CD4-positive, alpha-beta memory T cell (primary cell): ENCODE data around the gene RAVER2. TPM values are rescaled to one million over a fixed set of nuclear protein-coding genes. Genes with fewer than 3 reads are reported as not detected.

Source experiments
- CTCF ChIA-PET: fragments of 350-600 bp; sonication (Branson Sonifier 250); formaldehyde crosslinking; loops from one replicate; lab custom pipeline; 2021; ENCODE audit warnings: inconsistent platforms; ENCODE audit not compliant: partially characterized antibody; lab: Charles Lee
- POLR2A ChIA-PET: fragments of 350-600 bp; sonication (Branson Sonifier 250); formaldehyde crosslinking; loops from one replicate; lab custom pipeline; 2021; ENCODE audit not compliant: partially characterized antibody; lab: Charles Lee
- DNase-seq, 5 donors: peaks; one replicate each; pipeline versions ENCODE4 v3.0.0 to v3.0.0-alpha.2; 2020 to 2022; ENCODE audit warnings: mixed read lengths in 1 of 5
- H3K27ac ChIP-seq: one replicate; pipeline ENCODE4 v1.7.0; 2013; ENCODE audit warnings: low read depth, low read length
- H3K27me3 ChIP-seq: 2 replicates; pipeline ENCODE4 v1.7.0; 2013; ENCODE audit warnings: mild to moderate bottlenecking, low read length, moderate library complexity; ENCODE audit not compliant: insufficient read depth
- H3K36me3 ChIP-seq: 2 replicates; pipeline ENCODE4 v1.7.0; 2013; ENCODE audit warnings: mild to moderate bottlenecking, low read length, moderate library complexity; ENCODE audit not compliant: insufficient read depth
- H3K4me1 ChIP-seq: 2 replicates; pipeline ENCODE4 v1.7.0; 2013; ENCODE audit warnings: mild to moderate bottlenecking, low read length, moderate library complexity; ENCODE audit not compliant: insufficient read depth
- H3K4me3 ChIP-seq, 2 donors: one replicate each; pipeline ENCODE4 v1.7.0; 2013; ENCODE audit warnings: low read length in 2 of 2, mild to moderate bottlenecking in 1 of 2
- H3K9me3 ChIP-seq, 2 donors: one replicate each; pipeline ENCODE4 v1.7.0; 2013; ENCODE audit warnings: low read length in 2 of 2, control low read depth in 1 of 2; ENCODE audit not compliant: control insufficient read depth in 1 of 2
- H3K27ac Mint-ChIP-seq, 7 donors: one replicate each; pipeline ENCODE4 v1.8.0; 2020 to 2021; ENCODE audit warnings: mixed read lengths in 7 of 7, mild to moderate bottlenecking in 6 of 7, inconsistent platforms in 3 of 7, moderate library complexity in 3 of 7
- H3K27me3 Mint-ChIP-seq, 2 donors: one replicate each; pipeline ENCODE4 v1.8.0; 2020 to 2021; ENCODE audit warnings: mixed read lengths in 2 of 2
- H3K36me3 Mint-ChIP-seq, 2 donors: one replicate each; pipeline ENCODE4 v1.8.0; 2020 to 2021; ENCODE audit warnings: mixed read lengths in 2 of 2, inconsistent platforms in 1 of 2, mild to moderate bottlenecking in 1 of 2
- H3K4me1 Mint-ChIP-seq, 4 donors: one replicate each; pipeline ENCODE4 v1.8.0; 2020 to 2021; ENCODE audit warnings: mixed read lengths in 4 of 4, mild to moderate bottlenecking in 1 of 4
- H3K4me3 Mint-ChIP-seq, 8 donors: one replicate each; pipeline ENCODE4 v1.8.0; 2020 to 2021; ENCODE audit warnings: mixed read lengths in 8 of 8, mild to moderate bottlenecking in 7 of 8, moderate library complexity in 6 of 8, inconsistent platforms in 3 of 8
- H3K9me3 Mint-ChIP-seq, 8 donors: one replicate each; pipeline ENCODE4 v1.8.0; 2020 to 2021; ENCODE audit warnings: mixed read lengths in 8 of 8, mild to moderate bottlenecking in 5 of 8, inconsistent platforms in 3 of 8, moderate library complexity in 1 of 8
- intact Hi-C: fragments of 100-400 bp; cut with micrococcal nuclease; formaldehyde crosslinking; loops from one replicate; pipeline ENCODE4 v1.15.1; 2023
- polyA plus RNA-seq, 2 donors: library from polyadenylated mRNA; unstranded; fragments of 300-500 nt; fragmentation: Illumina TruSeq; gene quantifications; one replicate each; pipeline ENCODE4 v1.2.3, GENCODE V29; 2021
- total RNA-seq, 2 experiments: library from RNA; stranded (reverse); gene quantifications; one replicate each; pipeline ENCODE4 v1.2.3, GENCODE V29; 2021

The RAVER2 gene
- total and polyA plus RNA-seq, 4 experiments from 2014 or later: 1.7 to 2.1 (median 1.8) TPM

DNA sequence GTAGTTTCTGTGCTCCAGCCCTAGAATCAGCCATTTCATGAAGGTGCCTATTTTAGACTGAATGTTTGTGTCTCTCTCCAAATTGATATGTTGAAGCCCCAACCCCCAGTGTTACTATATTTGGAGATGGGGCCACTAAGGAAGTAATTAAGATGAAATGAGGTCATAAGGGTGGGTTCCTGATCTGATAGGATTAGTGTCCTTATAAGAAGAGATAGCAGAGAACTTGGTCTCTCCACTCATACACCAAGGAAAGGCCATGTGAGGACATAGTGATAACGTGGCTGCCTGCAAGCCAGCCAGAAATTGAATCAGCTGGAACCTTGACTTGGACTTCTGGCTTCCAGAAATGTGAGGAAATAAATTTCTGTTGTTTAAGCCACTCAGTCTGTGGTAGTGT lies 12.3 kb downstream of the RAVER2 start:
- Mint-ChIP-seq H3K4me1 (peaks cover 0 to 4% (median under 1%) of the 10 kb centered on the region in 4 donors), H3K36me3 (no peaks in the 10 kb centered on the region), H3K4me3 (no peak overlapping the region), H3K27me3 (peaks cover 0 to 2% of the 10 kb centered on the region in 2 donors), H3K27ac (no peak overlapping the region), H3K9me3 (peaks cover 0 to 7% (median 4%) of the 10 kb centered on the region in 8 donors)
- ChIA-PET CTCF (interaction anchor here (1.5 kb wide), 1 partner anchor 9 kb away, joined by 3 read pairs; no protein-coding TSS in a partner anchor), POLR2A (no interaction called here)
- intact Hi-C loops: no loop called here
- Histone ChIP-seq H3K4me1 (no peaks in the 10 kb centered on the region), H3K9me3 (no peaks in the 10 kb centered on the region), H3K27ac (no peak overlapping the region), H3K4me3 (no peak overlapping the region), H3K36me3 (no peaks in the 10 kb centered on the region), H3K27me3 (no peaks in the 10 kb centered on the region)
- DNase-seq: no peak

GRCh38 chr1:64758233-64758632 lies 13.4 kb downstream of the RAVER2 start:
- ChIA-PET CTCF (no interaction called here), POLR2A (no interaction called here)
- Mint-ChIP-seq H3K36me3 (no peaks in the 10 kb centered on the region), H3K27me3 (peaks cover 0 to 2% of the 10 kb centered on the region in 2 donors), H3K9me3 (peaks cover 0 to 7% (median 4%) of the 10 kb centered on the region in 8 donors), H3K4me3 (no peak overlapping the region), H3K27ac (no peak overlapping the region), H3K4me1 (peaks cover 0 to 4% (median under 1%) of the 10 kb centered on the region in 4 donors)
- Histone ChIP-seq H3K36me3 (no peaks in the 10 kb centered on the region), H3K27me3 (no peaks in the 10 kb centered on the region), H3K27ac (no peak overlapping the region), H3K4me3 (no peak overlapping the region), H3K9me3 (no peaks in the 10 kb centered on the region), H3K4me1 (no peaks in the 10 kb centered on the region)
- intact Hi-C loops: no loop called here
- no peak for DNase-seq

- Histone ChIP-seq H3K36me3 (no peaks in the 10 kb centered on the region), H3K9me3 (no peaks in the 10 kb centered on the region), H3K27ac (no peak overlapping the region), H3K4me1 (no peaks in the 10 kb centered on the region), H3K27me3 (no peaks in the 10 kb centered on the region), H3K4me3 (no peak overlapping the region)
- H3K4me3 Mint-ChIP-seq: no peak overlapping the region
- H3K27ac Mint-ChIP-seq: no peak overlapping the region
- ChIA-PET POLR2A (no interaction called here), CTCF (no interaction called here)
- peaks cover 0 to 2% of the 10 kb centered on the region in 2 donors for H3K27me3 Mint-ChIP-seq
- no peak for DNase-seq
- no peaks in the 10 kb centered on the region for H3K36me3 Mint-ChIP-seq
- peaks cover 0 to 7% (median 4%) of the 10 kb centered on the region in 8 donors for H3K9me3 Mint-ChIP-seq
- intact Hi-C loops: no loop called here
- peaks cover 0 to 4% (median under 1%) of the 10 kb centered on the region in 4 donors for H3K4me1 Mint-ChIP-seq
These were observed 15.1 kb downstream of the RAVER2 start for GRCh38 chr1:64759968-64760367.

- H3K4me3 Mint-ChIP-seq: no peak overlapping the region
- no peaks in the 10 kb centered on the region for H3K27me3 ChIP-seq
- DNase-seq: no peak
- no peak overlapping the region for H3K27ac Mint-ChIP-seq
- H3K36me3 ChIP-seq: no peaks in the 10 kb centered on the region
- no peaks in the 10 kb centered on the region for H3K27me3 Mint-ChIP-seq
- intact Hi-C loops: no loop called here
- H3K9me3 ChIP-seq: no peaks in the 10 kb centered on the region
- peaks cover 8 to 9% (median 9%) of the 10 kb centered on the region in 4 donors for H3K4me1 Mint-ChIP-seq
- H3K4me1 ChIP-seq: peaks cover 7% of the 10 kb centered on the region
- no peaks in the 10 kb centered on the region for H3K9me3 Mint-ChIP-seq
- no peaks in the 10 kb centered on the region for H3K36me3 Mint-ChIP-seq
- CTCF ChIA-PET: no interaction called here
- POLR2A ChIA-PET: no interaction called here
- H3K27ac ChIP-seq: no peak overlapping the region
- H3K4me3 ChIP-seq: no peak overlapping the region
These were observed 20.1 kb downstream of the RAVER2 start for GRCh38 chr1:64765012-64765411.

GRCh38 chr1:64765826-64766225 lies 21.0 kb downstream of the RAVER2 start:
- Mint-ChIP-seq H3K9me3 (peaks cover 0 to 7% (median 3%) of the 10 kb centered on the region in 8 donors), H3K4me1 (peaks cover 12 to 17% (median 13%) of the 10 kb centered on the region in 4 donors), H3K27me3 (no peaks in the 10 kb centered on the region), H3K36me3 (peaks cover 0 to 3% of the 10 kb centered on the region in 2 donors), H3K27ac (no peak overlapping the region), H3K4me3 (no peak overlapping the region)
- Histone ChIP-seq H3K27me3 (no peaks in the 10 kb centered on the region), H3K9me3 (no peaks in the 10 kb centered on the region), H3K4me3 (no peak overlapping the region), H3K27ac (no peak overlapping the region), H3K36me3 (no peaks in the 10 kb centered on the region), H3K4me1 (peaks cover 11% of the 10 kb centered on the region)
- ChIA-PET CTCF (no interaction called here), POLR2A (no interaction called here)
- no peak for DNase-seq
- intact Hi-C loops: no loop called here

GRCh38 chr1:64766429-64766828 lies 21.6 kb downstream of the RAVER2 start:
- peaks cover 1 to 5% of the 10 kb centered on the region in 2 donors for H3K36me3 Mint-ChIP-seq
- Histone ChIP-seq H3K4me3 (no peak overlapping the region), H3K9me3 (no peaks in the 10 kb centered on the region), H3K27ac (no peak overlapping the region), H3K36me3 (no peaks in the 10 kb centered on the region), H3K4me1 (peaks cover 11% of the 10 kb centered on the region), H3K27me3 (no peaks in the 10 kb centered on the region)
- ChIA-PET CTCF (no interaction called here), POLR2A (no interaction called here)
- H3K27ac Mint-ChIP-seq: no peak overlapping the region
- intact Hi-C loops: no loop called here
- H3K9me3 Mint-ChIP-seq: peaks cover 0 to 10% (median 5%) of the 10 kb centered on the region in 8 donors
- no peak for DNase-seq
- H3K4me3 Mint-ChIP-seq: no peak overlapping the region
- no peaks in the 10 kb centered on the region for H3K27me3 Mint-ChIP-seq
- peaks cover 12 to 17% (median 13%) of the 10 kb centered on the region in 4 donors for H3K4me1 Mint-ChIP-seq

- DNase-seq: no peak
- Mint-ChIP-seq H3K4me1 (peaks cover 12 to 17% (median 13%) of the 10 kb centered on the region in 4 donors), H3K9me3 (peaks cover 0 to 16% (median 7%) of the 10 kb centered on the region in 8 donors), H3K4me3 (no peak overlapping the region), H3K27ac (no peak overlapping the region), H3K36me3 (peaks cover 1 to 13% of the 10 kb centered on the region in 2 donors), H3K27me3 (no peaks in the 10 kb centered on the region)
- Histone ChIP-seq H3K9me3 (no peaks in the 10 kb centered on the region), H3K36me3 (no peaks in the 10 kb centered on the region), H3K27ac (no peak overlapping the region), H3K4me1 (peaks cover 11% of the 10 kb centered on the region), H3K4me3 (no peak overlapping the region), H3K27me3 (no peaks in the 10 kb centered on the region)
- ChIA-PET POLR2A (no interaction called here), CTCF (interaction anchor here (1.9 kb wide), 1 partner anchor 23 kb away, joined by 4 read pairs; no protein-coding TSS in a partner anchor)
- intact Hi-C loops: no loop called here
These were observed 24.6 kb downstream of the RAVER2 start for GRCh38 chr1:64769482-64769881.
